Measurements from ENCODE around the gene CACNA2D4.

The CACNA2D4 gene

GRCh38 chr12:1857821-1858220 lies 60.6 kb downstream of the CACNA2D4 start:
- no peaks in the 10 kb centered on the region for H3K27me3 ChIP-seq (ENCODE audit: insufficient read depth, low read depth)

DNA sequence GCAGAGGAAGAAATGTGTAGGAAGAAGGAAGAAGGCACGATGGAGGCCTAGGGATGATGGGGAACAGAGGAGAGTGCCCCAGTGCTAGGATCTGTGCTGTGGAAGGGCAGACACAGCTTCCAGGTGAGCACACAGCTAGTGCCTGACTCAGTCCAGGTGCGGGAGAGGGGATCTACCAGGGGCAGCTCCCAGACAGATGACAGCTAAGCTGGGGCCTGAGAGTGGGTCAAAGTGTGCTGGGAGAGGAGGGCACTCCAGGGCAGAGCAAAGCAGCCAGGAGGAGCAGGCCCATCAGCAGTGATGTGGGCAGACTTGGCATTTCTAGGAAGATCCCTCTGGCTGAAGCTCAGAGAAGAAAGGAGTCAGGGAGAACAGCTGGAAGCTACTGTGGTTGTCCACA lies 61.4 kb downstream of the CACNA2D4 start:
- H3K4me1 ChIP-seq (ENCODE audit: low read depth, poor library complexity, severe bottlenecking): no peaks in the 10 kb centered on the region
- H3K4me2 ChIP-seq: no peak overlapping the region
- no peak overlapping the region for H3K9ac ChIP-seq
- no peaks in the 10 kb centered on the region for H4K20me1 ChIP-seq (ENCODE audit: insufficient read depth)
- H3K36me3 ChIP-seq (ENCODE audit: insufficient read depth): no peaks in the 10 kb centered on the region
- no peaks in the 10 kb centered on the region for H3K79me2 ChIP-seq (ENCODE audit: insufficient read depth, low read depth)
- H2AFZ ChIP-seq (ENCODE audit: low read depth): no peak overlapping the region
- no peaks in the 10 kb centered on the region for H3K27me3 ChIP-seq (ENCODE audit: insufficient read depth, low read depth)
- TF ChIP-seq, protein P1, sequence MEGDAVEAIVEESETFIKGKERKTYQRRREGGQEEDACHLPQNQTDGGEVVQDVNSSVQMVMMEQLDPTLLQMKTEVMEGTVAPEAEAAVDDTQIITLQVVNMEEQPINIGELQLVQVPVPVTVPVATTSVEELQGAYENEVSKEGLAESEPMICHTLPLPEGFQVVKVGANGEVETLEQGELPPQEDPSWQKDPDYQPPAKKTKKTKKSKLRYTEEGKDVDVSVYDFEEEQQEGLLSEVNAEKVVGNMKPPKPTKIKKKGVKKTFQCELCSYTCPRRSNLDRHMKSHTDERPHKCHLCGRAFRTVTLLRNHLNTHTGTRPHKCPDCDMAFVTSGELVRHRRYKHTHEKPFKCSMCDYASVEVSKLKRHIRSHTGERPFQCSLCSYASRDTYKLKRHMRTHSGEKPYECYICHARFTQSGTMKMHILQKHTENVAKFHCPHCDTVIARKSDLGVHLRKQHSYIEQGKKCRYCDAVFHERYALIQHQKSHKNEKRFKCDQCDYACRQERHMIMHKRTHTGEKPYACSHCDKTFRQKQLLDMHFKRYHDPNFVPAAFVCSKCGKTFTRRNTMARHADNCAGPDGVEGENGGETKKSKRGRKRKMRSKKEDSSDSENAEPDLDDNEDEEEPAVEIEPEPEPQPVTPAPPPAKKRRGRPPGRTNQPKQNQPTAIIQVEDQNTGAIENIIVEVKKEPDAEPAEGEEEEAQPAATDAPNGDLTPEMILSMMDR (conservative IDR thresholded peaks at IDR 0.05; ENCODE audit: low read depth, low read length): no peak
- no peak overlapping the region for H3K27ac ChIP-seq
- H3K4me3 ChIP-seq (IDR thresholded peaks at IDR 0.05; ENCODE audit: insufficient read depth, low read depth, low read length): no peak overlapping the region

More at GRCh38 chr12:1857821-1858220, 60.6 kb downstream of the CACNA2D4 start:
- Histone ChIP-seq H3K9ac (no peak overlapping the region), H3K79me2 (ENCODE audit: insufficient read depth, low read depth) (no peaks in the 10 kb centered on the region), H2AFZ (ENCODE audit: low read depth) (no peak overlapping the region), H4K20me1 (ENCODE audit: insufficient read depth) (no peaks in the 10 kb centered on the region), H3K4me3 (IDR thresholded peaks at IDR 0.05; ENCODE audit: insufficient read depth, low read depth, low read length) (no peak overlapping the region), H3K4me2 (no peak overlapping the region), H3K4me1 (ENCODE audit: low read depth, poor library complexity, severe bottlenecking) (no peaks in the 10 kb centered on the region), H3K27ac (no peak overlapping the region), H3K36me3 (ENCODE audit: insufficient read depth) (no peaks in the 10 kb centered on the region)
- TF ChIP-seq, protein P1 (conservative IDR thresholded peaks at IDR 0.05; ENCODE audit: low read depth, low read length): no peak

DNA sequence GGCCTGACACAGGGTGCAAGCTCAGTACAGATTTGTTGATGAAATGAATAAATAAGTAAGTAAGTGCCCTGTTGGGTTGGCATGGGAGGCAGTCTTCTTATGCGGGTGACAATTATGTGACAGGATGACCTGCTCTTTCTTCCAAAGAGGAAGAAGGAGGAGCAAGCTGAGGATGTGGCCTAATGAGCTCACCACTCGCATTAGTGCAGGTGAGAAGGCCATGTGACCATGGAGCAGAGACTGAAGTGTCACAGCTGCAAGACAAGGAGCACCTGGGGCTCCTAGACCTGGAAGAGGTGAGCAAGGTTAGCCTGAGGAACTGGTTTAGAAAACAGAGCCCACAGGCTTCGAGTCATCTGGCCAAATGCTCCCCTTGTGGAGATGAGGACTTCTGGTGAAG lies 63.2 kb downstream of the CACNA2D4 start:
- Histone ChIP-seq H2AFZ (ENCODE audit: low read depth) (no peak overlapping the region), H3K4me1 (ENCODE audit: low read depth, poor library complexity, severe bottlenecking) (no peaks in the 10 kb centered on the region), H4K20me1 (ENCODE audit: insufficient read depth) (no peaks in the 10 kb centered on the region), H3K9ac (no peak overlapping the region), H3K4me3 (IDR thresholded peaks at IDR 0.05; ENCODE audit: insufficient read depth, low read depth, low read length) (no peak overlapping the region), H3K4me2 (no peak overlapping the region), H3K27ac (no peak overlapping the region), H3K36me3 (ENCODE audit: insufficient read depth) (no peaks in the 10 kb centered on the region), H3K27me3 (ENCODE audit: insufficient read depth, low read depth) (no peaks in the 10 kb centered on the region), H3K79me2 (ENCODE audit: insufficient read depth, low read depth) (no peaks in the 10 kb centered on the region)
- TF ChIP-seq, protein P1 (conservative IDR thresholded peaks at IDR 0.05; ENCODE audit: low read depth, low read length): no peak

DNA sequence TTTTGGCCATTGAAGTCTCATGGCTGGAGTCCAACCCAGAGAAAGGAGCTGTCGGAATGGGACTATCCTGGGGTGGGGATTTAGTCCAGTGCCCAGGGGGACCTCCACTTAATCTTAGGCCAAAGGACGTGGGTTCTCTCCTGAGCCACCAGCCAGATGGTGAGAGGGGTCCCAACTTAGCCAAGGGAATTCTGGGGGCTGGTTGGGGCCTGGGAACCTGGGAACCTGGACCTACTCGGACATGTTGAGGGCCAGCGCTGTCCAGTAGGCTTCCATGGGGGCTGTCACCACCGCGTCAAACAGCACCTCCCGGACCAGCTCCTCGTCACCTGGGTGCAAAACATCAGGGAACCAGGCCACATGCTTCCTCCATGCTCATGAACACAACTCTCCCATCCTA lies 64.7 kb downstream of the CACNA2D4 start:
- no peaks in the 10 kb centered on the region for H3K4me1 ChIP-seq (ENCODE audit: low read depth, poor library complexity, severe bottlenecking)
- TF ChIP-seq, protein P1 (conservative IDR thresholded peaks at IDR 0.05; ENCODE audit: low read depth, low read length): no peak
- no peaks in the 10 kb centered on the region for H3K79me2 ChIP-seq (ENCODE audit: insufficient read depth, low read depth)
- no peak overlapping the region for H3K27ac ChIP-seq
- no peaks in the 10 kb centered on the region for H3K36me3 ChIP-seq (ENCODE audit: insufficient read depth)
- no peak overlapping the region for H3K9ac ChIP-seq
- no peak overlapping the region for H2AFZ ChIP-seq (ENCODE audit: low read depth)
- no peaks in the 10 kb centered on the region for H3K27me3 ChIP-seq (ENCODE audit: insufficient read depth, low read depth)
- H4K20me1 ChIP-seq (ENCODE audit: insufficient read depth): no peaks in the 10 kb centered on the region
- no peak overlapping the region for H3K4me3 ChIP-seq (IDR thresholded peaks at IDR 0.05; ENCODE audit: insufficient read depth, low read depth, low read length)
- H3K4me2 ChIP-seq: no peak overlapping the region

All from KMS-11 (cell line).